ENCODE results near the gene OR5K2. TPM values are rescaled to one million over a fixed set of nuclear protein-coding genes. Genes with fewer than 3 reads are reported as not detected.

Gene OR5K2
- polyA plus RNA-seq, 2 of the 4 experiments (the other 2 are of a cell fraction): not detected

- DNase-seq (ENCODE audit: low read depth in 1 of 2, low spot score in 1 of 2): no peak
- CTCF ChIA-PET: no interaction called here
- no peak for ATAC-seq
- Histone ChIP-seq H3K4me1 (no peaks in the 10 kb centered on the region), H3K27ac (no peak within 1 kb of the TSS), H3K4me2 (no peak within 1 kb of the TSS), H3K9me3 (no peaks in the 10 kb centered on the region), H3K4me3 (no peak within 1 kb of the TSS)
- no peak for FAIRE-seq
- POLR2A ChIA-PET: no interaction called here
- TF ChIP-seq PHF8 (IDR thresholded peaks at IDR 0.05; ENCODE audit: borderline replicate concordance, low read depth) (no peak), POLR2A (IDR thresholded peaks at IDR 0.05; ENCODE audit: low read length) (no peak), MAX (IDR thresholded peaks at IDR 0.05) (no peak), ESRRA (IDR thresholded peaks at IDR 0.05; ENCODE audit: borderline replicate concordance, low read length) (no peak), RAD21 (conservative IDR thresholded peaks at IDR 0.05 in 1 of 2, IDR thresholded peaks at IDR 0.05 in 1 of 2) (no peak), NFE2L2 (conservative IDR thresholded peaks at IDR 0.05; ENCODE audit: low read length) (no peak), RNF2 (IDR thresholded peaks at IDR 0.05; ENCODE audit: borderline replicate concordance, low read depth) (no peak)
- TF ChIP-seq, protein P1, sequence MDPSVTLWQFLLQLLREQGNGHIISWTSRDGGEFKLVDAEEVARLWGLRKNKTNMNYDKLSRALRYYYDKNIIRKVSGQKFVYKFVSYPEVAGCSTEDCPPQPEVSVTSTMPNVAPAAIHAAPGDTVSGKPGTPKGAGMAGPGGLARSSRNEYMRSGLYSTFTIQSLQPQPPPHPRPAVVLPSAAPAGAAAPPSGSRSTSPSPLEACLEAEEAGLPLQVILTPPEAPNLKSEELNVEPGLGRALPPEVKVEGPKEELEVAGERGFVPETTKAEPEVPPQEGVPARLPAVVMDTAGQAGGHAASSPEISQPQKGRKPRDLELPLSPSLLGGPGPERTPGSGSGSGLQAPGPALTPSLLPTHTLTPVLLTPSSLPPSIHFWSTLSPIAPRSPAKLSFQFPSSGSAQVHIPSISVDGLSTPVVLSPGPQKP (IDR thresholded peaks at IDR 0.05; ENCODE audit: low read depth, low read length): no peak
- TF ChIP-seq, protein P2, sequence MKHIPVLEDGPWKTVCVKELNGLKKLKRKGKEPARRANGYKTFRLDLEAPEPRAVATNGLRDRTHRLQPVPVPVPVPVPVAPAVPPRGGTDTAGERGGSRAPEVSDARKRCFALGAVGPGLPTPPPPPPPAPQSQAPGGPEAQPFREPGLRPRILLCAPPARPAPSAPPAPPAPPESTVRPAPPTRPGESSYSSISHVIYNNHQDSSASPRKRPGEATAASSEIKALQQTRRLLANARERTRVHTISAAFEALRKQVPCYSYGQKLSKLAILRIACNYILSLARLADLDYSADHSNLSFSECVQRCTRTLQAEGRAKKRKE (CRISPR knock-in tag; IDR thresholded peaks at IDR 0.05; ENCODE audit: low read depth): no peak
- WGBS (ENCODE audit: missing lambda C conversion rate): 3% methylated on average over 1 of the region's 1 CpG
Measured at GRCh38 chr3:98462901-98463300, 34.6 kb upstream of the OR5K2 start, which contains the start of gene OR5K1. OR5K1 (plus strand) TSS chr3:98463201; CDS start chr3:98469577, 6,376 bp downstream.

DNA sequence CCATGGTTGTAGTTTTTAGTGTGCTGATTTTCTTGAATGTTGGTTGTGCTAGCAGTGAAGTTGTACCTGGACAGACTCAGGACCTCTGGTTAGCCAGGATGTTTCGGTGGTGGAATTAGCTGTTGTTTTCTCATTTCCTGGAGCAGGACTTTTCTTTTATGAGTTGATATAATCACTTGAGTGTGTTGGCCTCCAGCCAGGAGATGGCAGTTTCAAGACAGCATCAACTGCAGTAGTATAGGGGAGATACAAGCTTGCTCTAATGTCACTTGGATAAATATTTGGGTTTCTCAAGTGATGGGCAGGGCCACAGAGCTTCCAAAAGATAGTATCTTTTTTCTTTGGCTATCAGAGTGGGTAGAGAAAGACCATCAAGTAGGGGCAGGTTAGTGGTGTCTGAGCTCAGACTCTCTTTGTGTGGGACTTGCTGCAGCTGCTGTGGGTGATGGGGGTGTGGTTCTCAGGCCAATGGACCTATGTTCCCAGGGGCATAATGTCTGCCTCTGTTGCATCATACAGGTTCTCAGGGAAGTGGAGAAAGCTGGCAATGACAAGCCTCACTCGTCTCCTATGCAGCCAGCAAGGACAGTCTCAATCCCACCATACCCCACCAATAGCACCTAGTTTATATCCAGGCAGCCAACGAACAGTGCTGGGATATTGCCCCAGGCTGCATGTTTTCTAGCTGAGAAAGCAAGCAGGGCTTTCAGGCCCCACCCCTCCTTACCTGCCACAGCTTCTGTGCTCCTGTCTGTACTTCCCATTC is 14.6 kb upstream of the OR5K2 start:
- no peaks in the 10 kb centered on the region for H3K4me1 ChIP-seq
- ChIA-PET POLR2A (no interaction called here), CTCF (interaction anchor here (0.7 kb wide), 1 partner anchor 53 kb away, joined by 3 read pairs; no protein-coding TSS in a partner anchor)
- no peak for ATAC-seq
- H3K27ac ChIP-seq: no peak overlapping the region
- TF ChIP-seq NFE2L2 (conservative IDR thresholded peaks at IDR 0.05; ENCODE audit: low read length) (no peak), HOXB5 (CRISPR knock-in tag; IDR thresholded peaks at IDR 0.05) (no peak), EHMT2 (IDR thresholded peaks at IDR 0.05; ENCODE audit: low read depth) (no peak), RNF2 (IDR thresholded peaks at IDR 0.05; ENCODE audit: borderline replicate concordance, low read depth) (no peak), SMC3 (IDR thresholded peaks at IDR 0.05) (no peak), BHLHE40 (IDR thresholded peaks at IDR 0.05; ENCODE audit: low read depth, low read length) (no peak), TP53 (CRISPR knock-in tag; IDR thresholded peaks at IDR 0.05) (no peak), CHD4 (IDR thresholded peaks at IDR 0.05; ENCODE audit: borderline replicate concordance) (no peak), SREBF2 (IDR thresholded peaks at IDR 0.05) (no peak)
- TF ChIP-seq, protein P3, sequence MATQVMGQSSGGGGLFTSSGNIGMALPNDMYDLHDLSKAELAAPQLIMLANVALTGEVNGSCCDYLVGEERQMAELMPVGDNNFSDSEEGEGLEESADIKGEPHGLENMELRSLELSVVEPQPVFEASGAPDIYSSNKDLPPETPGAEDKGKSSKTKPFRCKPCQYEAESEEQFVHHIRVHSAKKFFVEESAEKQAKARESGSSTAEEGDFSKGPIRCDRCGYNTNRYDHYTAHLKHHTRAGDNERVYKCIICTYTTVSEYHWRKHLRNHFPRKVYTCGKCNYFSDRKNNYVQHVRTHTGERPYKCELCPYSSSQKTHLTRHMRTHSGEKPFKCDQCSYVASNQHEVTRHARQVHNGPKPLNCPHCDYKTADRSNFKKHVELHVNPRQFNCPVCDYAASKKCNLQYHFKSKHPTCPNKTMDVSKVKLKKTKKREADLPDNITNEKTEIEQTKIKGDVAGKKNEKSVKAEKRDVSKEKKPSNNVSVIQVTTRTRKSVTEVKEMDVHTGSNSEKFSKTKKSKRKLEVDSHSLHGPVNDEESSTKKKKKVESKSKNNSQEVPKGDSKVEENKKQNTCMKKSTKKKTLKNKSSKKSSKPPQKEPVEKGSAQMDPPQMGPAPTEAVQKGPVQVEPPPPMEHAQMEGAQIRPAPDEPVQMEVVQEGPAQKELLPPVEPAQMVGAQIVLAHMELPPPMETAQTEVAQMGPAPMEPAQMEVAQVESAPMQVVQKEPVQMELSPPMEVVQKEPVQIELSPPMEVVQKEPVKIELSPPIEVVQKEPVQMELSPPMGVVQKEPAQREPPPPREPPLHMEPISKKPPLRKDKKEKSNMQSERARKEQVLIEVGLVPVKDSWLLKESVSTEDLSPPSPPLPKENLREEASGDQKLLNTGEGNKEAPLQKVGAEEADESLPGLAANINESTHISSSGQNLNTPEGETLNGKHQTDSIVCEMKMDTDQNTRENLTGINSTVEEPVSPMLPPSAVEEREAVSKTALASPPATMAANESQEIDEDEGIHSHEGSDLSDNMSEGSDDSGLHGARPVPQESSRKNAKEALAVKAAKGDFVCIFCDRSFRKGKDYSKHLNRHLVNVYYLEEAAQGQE (IDR thresholded peaks at IDR 0.05): no peak
- TF ChIP-seq, protein P4, sequence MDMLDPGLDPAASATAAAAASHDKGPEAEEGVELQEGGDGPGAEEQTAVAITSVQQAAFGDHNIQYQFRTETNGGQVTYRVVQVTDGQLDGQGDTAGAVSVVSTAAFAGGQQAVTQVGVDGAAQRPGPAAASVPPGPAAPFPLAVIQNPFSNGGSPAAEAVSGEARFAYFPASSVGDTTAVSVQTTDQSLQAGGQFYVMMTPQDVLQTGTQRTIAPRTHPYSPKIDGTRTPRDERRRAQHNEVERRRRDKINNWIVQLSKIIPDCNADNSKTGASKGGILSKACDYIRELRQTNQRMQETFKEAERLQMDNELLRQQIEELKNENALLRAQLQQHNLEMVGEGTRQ (IDR thresholded peaks at IDR 0.05): no peak
- FAIRE-seq: no peak
- no peak for DNase-seq (ENCODE audit: low read depth in 1 of 2, low spot score in 1 of 2)
- H3K4me2 ChIP-seq: no peak overlapping the region
- H3K9me3 ChIP-seq: no peaks in the 10 kb centered on the region; the same call in 2 of the 3 replicates
- 0% methylated on average over 3 of the region's 3 CpGs for WGBS (ENCODE audit: missing lambda C conversion rate)
- no peak overlapping the region for H3K4me3 ChIP-seq
